ENCODE measurements around the gene PPIB.
"Not testable (repeated sequence)": the region's sequence is repeated elsewhere in the genome, so short reads cannot be mapped to it uniquely, and the experiment has no call there.

Gene PPIB

DNA sequence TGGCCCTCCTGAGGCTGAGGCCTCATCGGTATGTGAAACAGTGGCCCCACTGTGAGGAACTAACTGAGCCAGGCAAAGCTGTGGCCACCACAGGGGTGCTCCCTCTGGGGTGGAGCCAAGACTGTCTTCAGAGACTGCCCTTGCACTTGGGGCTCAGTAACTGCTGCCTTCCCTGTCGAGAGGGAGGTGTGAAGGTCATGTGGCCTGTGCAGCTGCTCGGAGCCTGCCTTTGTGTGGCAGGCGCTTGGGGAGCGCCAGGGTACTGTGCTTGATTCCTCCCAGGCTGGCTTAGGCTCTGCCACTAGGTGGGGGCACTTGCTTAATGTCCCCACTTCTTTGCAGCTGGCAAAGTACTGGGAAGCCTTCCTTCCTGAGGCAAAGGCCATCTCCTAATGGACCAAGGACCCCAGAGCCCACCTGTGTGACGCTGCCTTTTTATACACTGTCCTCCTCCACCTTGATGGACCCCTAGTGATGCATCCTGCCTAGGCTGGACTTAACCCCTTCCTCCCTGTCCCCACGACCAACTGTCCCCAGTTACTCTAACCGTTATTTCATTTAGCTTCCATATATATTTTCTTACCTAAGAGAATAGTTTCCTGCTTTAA, 25.5 kb downstream of the PPIB start:
- no peak for DNase-seq

GRCh38 chr15:64136347-64136746, 26.5 kb downstream of the PPIB start:
- DNase-seq: no peak

- DNase-seq: no peak
Observed at GRCh38 chr15:64134345-64134829, 28.4 kb downstream of the PPIB start.

- DNase-seq: no peak
Observed at GRCh38 chr15:64133623-64134344, 29.0 kb downstream of the PPIB start.

- DNase-seq: no peak
Observed at GRCh38 chr15:64132217-64132616, 30.6 kb downstream of the PPIB start.

GRCh38 chr15:64131547-64131946, 31.3 kb downstream of the PPIB start:
- no peak for DNase-seq

DNA sequence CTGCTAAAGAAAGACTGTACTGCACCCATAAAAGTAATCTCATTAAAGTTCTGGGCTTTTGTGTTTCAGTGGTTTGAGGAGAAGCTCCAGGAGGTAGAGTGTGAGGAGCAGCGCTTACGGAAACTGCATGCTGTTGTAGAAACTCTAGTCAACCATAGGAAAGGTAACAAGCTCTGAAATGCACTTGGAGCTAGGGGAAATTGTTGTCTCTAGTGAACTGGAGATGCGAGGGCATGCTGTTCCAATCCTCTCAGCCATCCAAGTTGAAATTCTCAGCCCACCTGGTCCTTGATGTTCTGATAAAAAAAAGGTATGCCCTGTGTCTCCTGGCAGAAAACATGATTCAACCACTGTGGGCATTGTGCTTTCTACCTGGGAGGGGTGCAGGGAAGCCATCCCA, 32.7 kb downstream of the PPIB start:
- no peak for DNase-seq

- no peak for DNase-seq
Observed at GRCh38 chr15:64127521-64128270, 35.1 kb downstream of the PPIB start.

DNA sequence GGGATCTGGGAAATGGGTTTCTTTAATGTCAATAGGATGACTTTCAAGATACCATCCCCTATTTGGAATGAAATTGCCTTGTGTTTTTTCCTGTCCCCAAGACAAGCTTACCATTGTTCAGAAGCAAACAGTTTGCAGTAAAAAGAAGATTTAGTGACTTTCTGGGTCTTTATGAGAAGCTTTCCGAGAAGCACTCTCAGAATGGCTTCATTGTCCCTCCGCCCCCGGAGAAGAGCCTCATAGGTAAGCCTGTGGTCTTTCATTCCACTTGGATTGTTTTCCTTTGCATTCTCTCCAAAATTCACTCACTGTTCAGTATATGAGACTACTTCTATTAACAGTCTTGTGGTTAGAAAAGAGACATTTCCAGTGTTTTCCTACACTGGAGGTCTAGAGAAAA, 36.8 kb downstream of the PPIB start:
- DNase-seq: no peak

- DNase-seq: no peak
Observed at GRCh38 chr15:64122936-64123351, 39.9 kb downstream of the PPIB start.

DNA sequence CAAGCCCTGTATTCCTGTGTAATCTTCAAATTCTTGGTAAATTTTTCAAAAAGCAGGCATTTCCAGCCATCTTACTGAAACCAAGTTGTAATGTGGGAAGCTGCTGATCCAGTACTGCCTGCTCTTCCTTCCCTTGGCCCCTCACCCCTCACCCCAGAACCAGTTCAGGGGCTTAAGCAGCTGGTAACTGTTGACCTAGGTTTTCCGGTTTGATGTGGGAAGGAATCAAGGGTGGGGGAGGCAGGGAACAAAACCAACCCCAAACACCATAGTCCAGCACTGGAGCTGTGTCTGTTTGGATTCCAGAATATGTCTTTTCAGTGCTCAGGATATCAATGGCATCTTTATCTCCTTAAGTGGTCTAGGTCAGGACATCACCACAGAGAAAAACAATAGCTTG, 40.4 kb downstream of the PPIB start:
- no peak for DNase-seq

GRCh38 chr15:64121614-64122013, 41.2 kb downstream of the PPIB start:
- no peak for DNase-seq

DNA sequence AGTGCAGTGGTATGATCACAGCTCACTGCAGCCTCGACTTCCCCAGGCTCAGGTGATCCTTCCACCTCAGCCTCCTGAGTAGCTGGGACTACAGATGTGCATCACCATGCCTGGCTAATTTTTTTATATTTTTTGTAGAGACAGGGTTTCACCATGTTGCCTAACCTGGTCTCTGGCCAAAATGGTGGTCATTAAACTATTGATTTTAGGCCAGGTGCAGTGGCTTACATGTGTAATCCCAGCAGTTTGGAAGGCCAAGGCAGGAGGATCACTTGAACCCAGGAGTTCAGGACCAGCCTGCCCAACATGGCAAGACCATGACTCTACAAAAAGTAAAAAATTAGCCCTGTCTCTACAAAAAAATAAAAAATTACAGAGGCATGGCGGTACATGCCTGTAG, 42.5 kb downstream of the PPIB start:
- DNase-seq: not testable (repeated sequence)

DNA sequence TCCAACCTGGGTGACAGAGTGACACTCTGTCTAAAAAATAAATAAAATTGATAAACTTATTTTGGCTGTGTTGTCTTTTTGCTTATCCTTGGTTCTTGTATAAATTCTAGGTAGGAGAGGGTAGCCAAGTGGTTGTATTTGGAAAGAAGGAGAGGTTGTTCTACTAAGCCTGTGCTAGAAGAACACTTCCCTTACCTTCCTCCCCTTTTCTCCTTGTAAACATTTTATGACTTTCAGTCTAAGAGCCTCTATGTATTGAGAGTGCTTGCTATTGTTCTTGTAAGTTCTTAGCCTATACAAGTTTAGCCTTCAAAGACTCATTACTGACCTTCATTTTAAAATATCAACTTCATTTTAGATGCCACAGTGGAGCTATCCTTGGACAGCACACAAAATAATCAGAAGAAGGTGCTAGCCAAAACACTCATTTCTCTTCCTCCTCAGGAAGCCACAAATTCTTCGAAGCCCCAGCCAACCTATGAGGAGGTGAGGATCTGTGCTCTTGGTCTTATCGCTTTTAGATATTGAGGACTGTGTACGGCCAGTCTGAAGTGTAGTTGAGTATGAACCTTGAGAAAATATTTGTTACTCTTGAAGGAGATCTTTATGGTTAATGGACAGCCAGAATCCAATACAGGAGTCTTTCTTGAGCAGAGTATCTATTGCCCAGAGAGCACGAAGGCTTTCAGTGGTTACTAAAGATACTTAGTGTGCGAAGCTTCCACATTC, 44.9 kb downstream of the PPIB start:
- no peak for DNase-seq

GRCh38 chr15:64112904-64113303, 49.9 kb downstream of the PPIB start:
- no peak for DNase-seq

GRCh38 chr15:64112073-64112772, 50.6 kb downstream of the PPIB start:
- no peak for DNase-seq

DNA sequence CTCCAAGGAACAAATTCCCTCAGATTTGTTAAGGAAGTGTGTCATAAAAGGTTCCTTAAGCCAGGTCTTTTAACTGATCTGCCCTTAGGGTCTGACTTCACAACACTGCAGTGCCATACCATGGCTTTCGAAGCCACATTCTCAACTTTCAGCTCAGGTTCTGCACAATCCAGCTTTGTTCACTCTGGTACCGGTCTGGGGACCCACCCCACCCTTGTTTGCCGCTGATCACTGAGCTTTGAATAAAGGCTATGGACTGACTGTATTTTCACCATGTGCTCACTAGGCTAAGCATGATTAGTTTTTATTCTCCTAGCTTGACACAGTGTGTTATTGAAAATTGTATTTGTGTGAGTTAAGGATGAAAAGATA, 51.2 kb downstream of the PPIB start:
- DNase-seq: no peak

DNA sequence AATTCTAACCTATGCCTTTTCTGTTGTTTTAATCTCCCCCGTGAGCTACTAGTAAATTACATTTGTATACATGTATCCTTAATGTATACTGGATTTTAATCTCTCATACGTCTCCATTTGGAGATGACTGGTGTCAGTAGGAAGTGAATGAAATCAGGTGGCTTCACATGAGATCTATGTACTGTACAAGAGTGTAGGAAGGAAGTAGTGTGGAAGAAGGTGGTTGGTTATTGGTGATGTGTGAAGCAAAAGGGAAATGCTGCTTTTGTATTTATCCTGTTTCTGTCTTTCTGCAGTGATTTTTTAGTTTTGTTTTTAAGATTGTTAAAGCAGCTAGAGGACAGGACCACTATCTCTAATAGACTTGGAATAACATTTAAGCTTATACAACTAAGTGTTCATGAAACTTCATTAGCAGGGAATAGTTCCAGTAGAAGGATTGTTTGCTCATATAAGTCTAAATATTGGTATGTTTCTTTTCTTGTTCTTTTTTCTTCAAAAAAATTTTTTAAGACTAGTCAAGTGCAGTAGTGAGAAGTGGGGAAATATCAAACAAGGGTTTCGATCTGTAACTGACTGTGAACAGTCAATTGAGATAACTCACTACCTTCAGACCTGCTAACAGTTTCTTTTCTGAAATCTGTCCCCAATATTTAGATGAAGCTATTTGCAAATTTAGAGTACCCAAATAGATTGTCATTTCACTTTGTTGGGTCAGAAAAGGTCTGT, 51.7 kb downstream of the PPIB start:
- no peak for DNase-seq

GRCh38 chr15:64110108-64110701, 52.6 kb downstream of the PPIB start:
- not testable (repeated sequence) for DNase-seq

- no peak for DNase-seq
Observed at GRCh38 chr15:64107337-64107736, 55.5 kb downstream of the PPIB start.
